ENCODE data around the gene KCNJ6.

- TF ChIP-seq CTCF (IDR thresholded peaks at IDR 0.05; ENCODE audit: low read length) = no peak
- TF ChIP-seq EZH2 (IDR thresholded peaks at IDR 0.05; ENCODE audit: borderline replicate concordance, low read length) = no peak
These were observed 355.9 kb downstream of the KCNJ6 start for GRCh38 chr21:37560385-37560784.
